Cardiac muscle cell (in vitro differentiated cells and primary cell): ENCODE data around the gene ALK. TPM values are rescaled to one million over a fixed set of nuclear protein-coding genes. Genes with fewer than 3 reads are reported as not detected.

Experiments used
- DNase-seq, 2 donors: peaks; one replicate each; pipeline versions ENCODE4 v3.0.0 to v3.0.0-alpha.2; 2010 to 2017; ENCODE audit warnings: low read depth in 1 of 2, low spot score in 1 of 2
- H3K27ac ChIP-seq: fragments of 200-600 bp; sonication (generic); 2 replicates; pipeline ENCODE4 v1.5.1; 2016
- H3K27me3 ChIP-seq: fragments of 200-600 bp; sonication (generic); 2 replicates; pipeline ENCODE4 v1.6.0; 2016; ENCODE audit warnings: control low read depth
- H3K36me3 ChIP-seq: fragments of 200-600 bp; sonication (generic); 2 replicates; pipeline ENCODE4 v1.5.1; 2016; ENCODE audit warnings: control low read depth
- H3K4me1 ChIP-seq: fragments of 200-600 bp; sonication (generic); 2 replicates; pipeline ENCODE4 v1.8.1; 2017; ENCODE audit warnings: low read depth, mild to moderate bottlenecking, mixed run types
- H3K4me3 ChIP-seq: fragments of 200-600 bp; sonication (generic); 2 replicates; pipeline ENCODE4 v1.5.1; 2016; ENCODE audit warnings: mild to moderate bottlenecking
- H3K9me3 ChIP-seq: fragments of 200-600 bp; sonication (generic); 2 replicates; pipeline ENCODE4 v1.5.1; 2017; ENCODE audit warnings: low read depth, mild to moderate bottlenecking, control low read depth
- CTCF ChIP-seq: IDR thresholded peaks from 2 replicates; pipeline ENCODE4 v1.5.1; 2012; ENCODE audit warnings: low read depth, mild to moderate bottlenecking, low read length
- polyA plus RNA-seq: library from polyadenylated mRNA; unstranded; fragments of >200 nt; fragmentation: Nextera tagmentation; extraction: Ambion mirVana; gene quantifications from 2 replicates; pipeline ENCODE4 v1.2.1, GENCODE V29; 2016
- total RNA-seq: library from RNA; depleted of rRNA; stranded (reverse); fragments of >200 nt; gene quantifications from 2 replicates; pipeline ENCODE4 v1.2.3, GENCODE V29; 2016

The ALK gene
- total and polyA plus RNA-seq, 2 experiments from 2014 or later: 1.8 to 4.3 TPM

- TF ChIP-seq CTCF: no peak
- H3K36me3 ChIP-seq: no peaks in the 10 kb centered on the region
Observed at GRCh38 chr2:29731948-29732347, 189.4 kb downstream of the ALK start.

GRCh38 chr2:29729932-29730331 is 191.5 kb downstream of the ALK start:
- H3K4me3 ChIP-seq: no peak overlapping the region
- no peaks in the 10 kb centered on the region for H3K27me3 ChIP-seq
- no peak for DNase-seq
- no peak overlapping the region for H3K27ac ChIP-seq
- H3K4me1 ChIP-seq: no peaks in the 10 kb centered on the region
- H3K36me3 ChIP-seq: no peaks in the 10 kb centered on the region
- H3K9me3 ChIP-seq: no peaks in the 10 kb centered on the region
- TF ChIP-seq CTCF: no peak

More at GRCh38 chr2:29731948-29732347, 189.4 kb downstream of the ALK start:
- Histone ChIP-seq H3K4me1 (no peaks in the 10 kb centered on the region), H3K27me3 (no peaks in the 10 kb centered on the region), H3K4me3 (no peak overlapping the region), H3K9me3 (no peaks in the 10 kb centered on the region), H3K27ac (no peak overlapping the region)
- no peak for DNase-seq

- H3K9me3 ChIP-seq: no peaks in the 10 kb centered on the region
- DNase-seq: no peak
- H3K4me3 ChIP-seq: no peak overlapping the region
- no peaks in the 10 kb centered on the region for H3K4me1 ChIP-seq
- no peaks in the 10 kb centered on the region for H3K36me3 ChIP-seq
- no peaks in the 10 kb centered on the region for H3K27me3 ChIP-seq
- no peak overlapping the region for H3K27ac ChIP-seq
- no peak for TF ChIP-seq CTCF
Observed at GRCh38 chr2:29729401-29729800, 192.0 kb downstream of the ALK start.

- Histone ChIP-seq H3K9me3 (no peaks in the 10 kb centered on the region), H3K27me3 (no peaks in the 10 kb centered on the region), H3K27ac (no peak overlapping the region), H3K4me1 (no peaks in the 10 kb centered on the region), H3K36me3 (no peaks in the 10 kb centered on the region), H3K4me3 (no peak overlapping the region)
- no peak for DNase-seq
- TF ChIP-seq CTCF: no peak
Observed at GRCh38 chr2:29726976-29727375, 194.4 kb downstream of the ALK start.

- Histone ChIP-seq H3K9me3 (no peaks in the 10 kb centered on the region), H3K27ac (no peak overlapping the region), H3K4me1 (no peaks in the 10 kb centered on the region), H3K36me3 (no peaks in the 10 kb centered on the region), H3K4me3 (no peak overlapping the region), H3K27me3 (no peaks in the 10 kb centered on the region)
- TF ChIP-seq CTCF: no peak
- DNase-seq: no peak
Observed at GRCh38 chr2:29725610-29726009, 195.8 kb downstream of the ALK start.

GRCh38 chr2:29724282-29724681 is 197.1 kb downstream of the ALK start:
- Histone ChIP-seq H3K4me3 (no peak overlapping the region), H3K4me1 (no peaks in the 10 kb centered on the region), H3K27ac (no peak overlapping the region), H3K9me3 (no peaks in the 10 kb centered on the region), H3K27me3 (no peaks in the 10 kb centered on the region), H3K36me3 (no peaks in the 10 kb centered on the region)
- TF ChIP-seq CTCF: no peak
- DNase-seq: no peak
